DND-41 (cell line): ENCODE measurements around the gene GSTM1.

ENCODE experiments used
- ATAC-seq: fragments of 200-7000 bp; cut with Tn5 transposase; 3 replicates; pipeline ENCODE4 v1.9.1; 2021; ENCODE audit warnings: low read depth; ENCODE audit not compliant: insufficient read depth
- DNase-seq: peaks from one replicate; pipeline ENCODE4 v3.0.0-alpha.2; 2020
- H2AFZ ChIP-seq: 2 replicates; pipeline ENCODE4 v1.6.0; 2012; ENCODE audit warnings: low read depth, low read length
- H3K27ac ChIP-seq: 2 replicates; pipeline ENCODE4 v1.5.1; 2012; ENCODE audit warnings: low read length, inconsistent platforms
- H3K27me3 ChIP-seq: fragments of 200-600 bp; sonication (generic); 2 replicates; pipeline ENCODE4 v1.6.0; 2012; ENCODE audit warnings: low read length, mild to moderate bottlenecking, inconsistent platforms; ENCODE audit not compliant: insufficient read depth, poor library complexity
- H3K36me3 ChIP-seq: 2 replicates; pipeline ENCODE4 v1.5.1; 2012; ENCODE audit warnings: low read length, inconsistent platforms; ENCODE audit not compliant: insufficient read depth
- H3K4me1 ChIP-seq: 2 replicates; pipeline ENCODE4 v1.5.1; 2012; ENCODE audit warnings: mild to moderate bottlenecking, low read length; ENCODE audit not compliant: insufficient read depth
- H3K4me2 ChIP-seq: 2 replicates; pipeline ENCODE4 v1.6.0; 2012; ENCODE audit warnings: mild to moderate bottlenecking, moderate library complexity, low read length, inconsistent platforms; ENCODE audit not compliant: insufficient read depth
- H3K4me3 ChIP-seq, 2 experiments: fragments of 200-600 bp in 1 of 2; shearing (Covaris generic) in 1 of 2; 2 replicates each; pipeline ENCODE4 v1.5.1; 2012 to 2016; ENCODE audit warnings: inconsistent platforms in 2 of 2, low read length in 2 of 2, mild to moderate bottlenecking in 2 of 2, low read depth in 1 of 2, moderate library complexity in 1 of 2
- H3K79me2 ChIP-seq: 2 replicates; pipeline ENCODE4 v1.6.0; 2012; ENCODE audit warnings: low read length, inconsistent platforms; ENCODE audit not compliant: insufficient read depth
- H3K9ac ChIP-seq: 2 replicates; pipeline ENCODE4 v1.6.0; 2012; ENCODE audit warnings: low read depth, mild to moderate bottlenecking, inconsistent platforms, low read length, moderate library complexity
- H3K9me3 ChIP-seq: 2 replicates; pipeline ENCODE4 v1.5.1; 2012; ENCODE audit warnings: low read length, moderate library complexity, mild to moderate bottlenecking, inconsistent platforms; ENCODE audit not compliant: insufficient read depth, severe bottlenecking
- H4K20me1 ChIP-seq: 2 replicates; pipeline ENCODE4 v1.6.0; 2012; ENCODE audit warnings: low read length; ENCODE audit not compliant: insufficient read depth
- CTCF ChIP-seq: IDR thresholded peaks from 2 replicates; pipeline ENCODE4 v1.5.1; 2012; ENCODE audit warnings: borderline replicate concordance, low read length, moderate library complexity, mild to moderate bottlenecking; ENCODE audit not compliant: poor library complexity, severe bottlenecking; ENCODE audit errors: extremely low read depth
- EZH2 ChIP-seq: IDR thresholded peaks from 3 replicates; pipeline ENCODE4 v1.6.1; 2012; ENCODE audit warnings: borderline replicate concordance, low read depth, mild to moderate bottlenecking, moderate library complexity, low read length, inconsistent platforms; ENCODE audit not compliant: severe bottlenecking

Gene GSTM1

GRCh38 chr1:109726728-109727373, 39.2 kb downstream of the GSTM1 start:
- Histone ChIP-seq H3K9ac (no peak overlapping the region), H2AFZ (no peak overlapping the region), H3K4me2 (no peak overlapping the region), H3K79me2 (no peaks in the 10 kb centered on the region), H3K4me1 (no peaks in the 10 kb centered on the region), H3K27me3 (peaks cover 16% of the 10 kb centered on the region), H3K9me3 (no peaks in the 10 kb centered on the region), H3K4me3 (no peak overlapping the region), H3K27ac (no peak overlapping the region), H4K20me1 (no peaks in the 10 kb centered on the region), H3K36me3 (no peaks in the 10 kb centered on the region)
- TF ChIP-seq EZH2: no peak
- no peak for TF ChIP-seq CTCF
- ATAC-seq (no peak), DNase-seq (no peak)

DNA sequence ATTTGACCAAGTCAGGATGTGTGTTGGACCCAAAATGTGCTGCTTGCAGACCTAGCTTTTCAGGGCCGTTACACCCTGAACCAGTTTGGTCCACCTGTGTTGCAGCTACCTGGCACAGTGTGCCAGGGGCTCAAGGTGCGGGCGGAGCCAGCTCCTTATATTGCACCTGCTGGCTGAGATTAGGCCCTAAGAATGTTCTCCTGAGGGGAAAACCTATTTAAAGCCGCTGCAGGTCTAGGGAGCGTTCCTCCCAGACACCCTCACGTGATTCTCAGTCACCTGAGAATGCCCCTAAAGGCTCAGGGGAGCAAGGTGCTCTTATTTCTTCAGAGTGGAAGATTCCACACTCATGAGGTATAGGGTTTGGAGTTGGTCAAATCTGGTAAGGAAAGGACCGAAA, 41.3 kb downstream of the GSTM1 start:
- H3K9ac ChIP-seq: no peak overlapping the region
- no peaks in the 10 kb centered on the region for H3K79me2 ChIP-seq
- no peak overlapping the region for H3K4me2 ChIP-seq
- H3K9me3 ChIP-seq: no peaks in the 10 kb centered on the region
- no peak overlapping the region for H3K27ac ChIP-seq
- H3K4me1 ChIP-seq: no peaks in the 10 kb centered on the region
- no peaks in the 10 kb centered on the region for H3K36me3 ChIP-seq
- H4K20me1 ChIP-seq: no peaks in the 10 kb centered on the region
- no peak overlapping the region for H3K4me3 ChIP-seq
- no peak overlapping the region for H2AFZ ChIP-seq
- DNase-seq (no peak), ATAC-seq (no peak)
- peaks cover 23% of the 10 kb centered on the region for H3K27me3 ChIP-seq
- TF ChIP-seq EZH2: no peak
- no peak for TF ChIP-seq CTCF

- Histone ChIP-seq H4K20me1 (no peaks in the 10 kb centered on the region), H3K27ac (no peak overlapping the region), H3K4me2 (no peak overlapping the region), H3K9ac (no peak overlapping the region), H2AFZ (no peak overlapping the region), H3K36me3 (no peaks in the 10 kb centered on the region), H3K4me1 (no peaks in the 10 kb centered on the region), H3K9me3 (no peaks in the 10 kb centered on the region), H3K27me3 (peaks cover 19% of the 10 kb centered on the region), H3K79me2 (no peaks in the 10 kb centered on the region), H3K4me3 (no peak overlapping the region)
- DNase-seq (no peak), ATAC-seq (no peak)
- no peak for TF ChIP-seq CTCF
- TF ChIP-seq EZH2: no peak
Observed at GRCh38 chr1:109730666-109731065, 43.0 kb downstream of the GSTM1 start.
